Sigmoid colon (tissue), 4 donors: Measurements from ENCODE around the gene SLC7A14.

Experiments
- POLR2AphosphoS5 ChIP-seq, 4 donors: sonication (generic); formaldehyde crosslinking; IDR thresholded peaks; one replicate each; pipeline ENCODE4 v1.6.1; 2017; ENCODE audit warnings: antibody characterized with exemption in 4 of 4
- TF ChIP-seq, protein P1 (sequence below), 4 experiments: fragments of 450-650 bp in 3 of 4; fragments of 200-600 bp in 1 of 4; IDR thresholded peaks; one replicate each; pipeline ENCODE4 v1.5.1; 2016 to 2019; ENCODE audit warnings: antibody characterized with exemption in 4 of 4, mild to moderate bottlenecking in 3 of 4, moderate library complexity in 2 of 4

DNA sequence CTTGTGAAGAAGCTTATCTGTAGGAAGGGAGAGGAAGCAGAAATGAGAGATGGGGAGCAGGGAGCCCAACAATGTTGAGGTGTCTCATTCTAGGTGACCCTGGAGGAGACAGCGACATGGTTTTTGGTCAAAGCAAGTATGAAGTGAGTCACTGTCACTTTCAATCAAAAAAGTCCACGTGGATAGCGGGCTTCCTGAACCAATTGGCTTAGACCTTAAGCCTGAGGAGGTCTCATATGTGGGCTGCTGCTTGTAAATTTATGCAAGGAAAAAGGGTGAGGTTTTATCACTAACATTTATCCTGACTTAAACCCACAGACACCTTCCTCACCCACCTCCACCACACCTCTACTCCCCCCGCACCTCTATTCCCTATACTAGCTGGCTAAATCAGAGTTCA is 144.5 kb downstream of the SLC7A14 start:
- TF ChIP-seq POLR2AphosphoS5 (IDR thresholded peaks at IDR 0.05): no peak
- TF ChIP-seq, protein P1, sequence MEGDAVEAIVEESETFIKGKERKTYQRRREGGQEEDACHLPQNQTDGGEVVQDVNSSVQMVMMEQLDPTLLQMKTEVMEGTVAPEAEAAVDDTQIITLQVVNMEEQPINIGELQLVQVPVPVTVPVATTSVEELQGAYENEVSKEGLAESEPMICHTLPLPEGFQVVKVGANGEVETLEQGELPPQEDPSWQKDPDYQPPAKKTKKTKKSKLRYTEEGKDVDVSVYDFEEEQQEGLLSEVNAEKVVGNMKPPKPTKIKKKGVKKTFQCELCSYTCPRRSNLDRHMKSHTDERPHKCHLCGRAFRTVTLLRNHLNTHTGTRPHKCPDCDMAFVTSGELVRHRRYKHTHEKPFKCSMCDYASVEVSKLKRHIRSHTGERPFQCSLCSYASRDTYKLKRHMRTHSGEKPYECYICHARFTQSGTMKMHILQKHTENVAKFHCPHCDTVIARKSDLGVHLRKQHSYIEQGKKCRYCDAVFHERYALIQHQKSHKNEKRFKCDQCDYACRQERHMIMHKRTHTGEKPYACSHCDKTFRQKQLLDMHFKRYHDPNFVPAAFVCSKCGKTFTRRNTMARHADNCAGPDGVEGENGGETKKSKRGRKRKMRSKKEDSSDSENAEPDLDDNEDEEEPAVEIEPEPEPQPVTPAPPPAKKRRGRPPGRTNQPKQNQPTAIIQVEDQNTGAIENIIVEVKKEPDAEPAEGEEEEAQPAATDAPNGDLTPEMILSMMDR (IDR thresholded peaks at IDR 0.05): no peak
